Transverse colon (tissue), 4 donors: ENCODE results near the gene MRPL41.

ENCODE experiments used
- CTCF ChIP-seq, 5 experiments: fragments of 200-600 bp in 3 of 5; fragments of 450-650 bp in 2 of 5; sonication (generic) in 3 of 5; IDR thresholded peaks; 1 replicate in 2 of 5; 2 replicates in 3 of 5; pipeline ENCODE4 v1.5.1; 2016 to 2017; ENCODE audit warnings: antibody characterized with exemption in 5 of 5, inconsistent platforms in 3 of 5, mild to moderate bottlenecking in 2 of 5, moderate library complexity in 1 of 5
- EP300 ChIP-seq: sonication (generic); formaldehyde crosslinking; IDR thresholded peaks from one replicate; pipeline ENCODE4 v1.6.1; 2017; ENCODE audit warnings: antibody characterized with exemption, low read depth
- POLR2A ChIP-seq: fragments of 450-650 bp; IDR thresholded peaks from one replicate; pipeline ENCODE4 v1.6.1; 2016; ENCODE audit warnings: antibody characterized with exemption, mild to moderate bottlenecking, moderate library complexity
- POLR2AphosphoS5 ChIP-seq, 3 donors: sonication (generic); formaldehyde crosslinking; IDR thresholded peaks; one replicate each; pipeline ENCODE4 v1.6.1; 2016; ENCODE audit warnings: antibody characterized with exemption in 3 of 3

GRCh38 chr9:137520614-137521404, 30.9 kb upstream of the MRPL41 start:
- no peak for TF ChIP-seq CTCF (IDR thresholded peaks at IDR 0.05)
- no peak for TF ChIP-seq POLR2AphosphoS5 (IDR thresholded peaks at IDR 0.05)
- no peak for TF ChIP-seq POLR2A
- TF ChIP-seq EP300, result no peak
